22Rv1 (cell line): ENCODE measurements around the gene RUSF1.

Experiments used
- CTCF ChIP-seq: fragments of 450-650 bp; IDR thresholded peaks from 2 replicates; pipeline ENCODE4 v1.5.1; 2017; ENCODE audit warnings: mild to moderate bottlenecking
- ZFX ChIP-seq: fragments of 450-650 bp; IDR thresholded peaks from 2 replicates; pipeline ENCODE4 v1.6.1; 2017; ENCODE audit warnings: antibody characterized with exemption, borderline replicate concordance

DNA sequence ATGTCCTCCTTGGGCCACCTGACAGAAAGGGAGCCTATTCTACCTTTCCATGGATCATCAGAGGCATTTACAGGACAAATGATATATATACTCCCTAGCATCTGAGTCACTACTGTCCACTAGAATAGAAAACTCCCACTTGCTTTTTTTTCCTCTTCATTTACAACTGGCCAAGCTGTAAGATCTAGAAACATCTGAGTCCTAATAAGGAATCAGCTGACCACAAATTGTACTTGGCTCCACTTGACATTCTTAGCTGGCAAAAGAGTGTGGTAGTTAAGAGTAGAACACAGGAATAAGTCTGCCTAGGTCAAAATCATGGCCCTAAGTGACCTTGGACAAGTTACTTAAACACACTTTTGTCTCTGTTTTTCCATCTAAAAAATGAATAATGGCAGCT, 5.2 kb downstream of the RUSF1 start:
- no peak for TF ChIP-seq ZFX
- TF ChIP-seq CTCF: no peak
